Activated CD8-positive, alpha-beta memory T cell treated with anti-CD3 and anti-CD28 coated beads for 36 hours (primary cell): ENCODE data around the gene ANAPC15. TPM values are rescaled to one million over a fixed set of nuclear protein-coding genes. Genes with fewer than 3 reads are reported as not detected.

Experiments used
- CTCF ChIA-PET: fragments of 350-600 bp; sonication (Branson Sonifier 250); formaldehyde crosslinking; loops from one replicate; lab custom pipeline; 2021; ENCODE audit warnings: antibody characterized with exemption; lab: Charles Lee
- POLR2A ChIA-PET: fragments of 350-600 bp; sonication (Branson Sonifier 250); formaldehyde crosslinking; loops from one replicate; lab custom pipeline; 2021; ENCODE audit warnings: antibody characterized with exemption; lab: Charles Lee
- total RNA-seq, 2 experiments: library from RNA; stranded (reverse); gene quantifications; one replicate each; pipeline ENCODE4 v1.2.3, GENCODE V29; 2021

ANAPC15 gene
- total RNA-seq, 2 experiments from 2014 or later = 53.5 to 59.4 TPM

DNA sequence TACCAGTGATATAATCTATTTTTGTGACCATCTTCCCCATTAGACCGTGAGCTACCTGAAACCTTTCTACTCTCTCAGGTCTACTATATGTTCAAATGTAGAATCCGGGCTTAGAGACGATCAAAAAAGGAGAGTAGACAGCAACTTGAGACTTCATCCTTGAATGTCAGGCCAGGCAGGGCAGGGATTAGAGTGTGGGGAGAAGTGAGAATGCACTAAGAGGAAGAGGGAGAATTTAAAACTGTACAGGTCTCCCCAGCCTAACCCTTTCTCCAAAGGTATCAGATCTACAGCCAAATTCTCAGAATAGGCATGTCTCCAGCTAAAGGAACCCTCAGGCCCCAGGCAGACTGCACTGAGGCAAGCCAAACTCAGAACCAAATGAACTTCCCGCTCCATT is 10.3 kb downstream of the ANAPC15 start:
- CTCF ChIA-PET = interaction anchor here (2.7 kb wide), 1 partner anchor 11 kb away, joined by 10 read pairs; no protein-coding TSS in a partner anchor
- POLR2A ChIA-PET = interaction anchor here (1.7 kb wide), 1 partner anchor 10 kb away, joined by 5 read pairs; the partner anchor contains the start of gene ANAPC15

DNA sequence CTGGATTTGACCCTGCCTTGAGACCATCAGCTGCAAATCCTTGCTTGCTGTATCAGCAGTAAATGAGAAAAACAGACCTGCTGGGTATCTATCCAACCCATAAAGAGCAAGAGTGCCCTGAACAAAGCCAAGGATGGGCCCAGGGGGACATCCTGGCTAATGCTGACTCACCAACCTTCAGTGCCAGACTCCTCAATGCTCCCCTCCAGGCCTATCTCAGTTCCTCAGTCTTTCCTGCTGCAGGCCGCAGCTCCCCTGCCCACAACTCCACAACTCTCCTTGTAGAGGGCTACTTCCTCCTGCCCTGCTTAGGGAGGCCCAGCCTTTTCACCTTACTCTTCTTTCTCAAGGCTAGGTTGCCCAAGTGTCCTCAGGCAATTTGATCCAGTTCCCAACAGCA is 12.0 kb downstream of the ANAPC15 start:
- POLR2A ChIA-PET = interaction anchor here (0.6 to 1.7 kb wide), 2 partner anchors 12 to 100 kb away, joined by 4 to 5 read pairs; partner anchors contain the start of gene ANAPC15
- CTCF ChIA-PET = interaction anchor here (1.7 to 2.7 kb wide), 2 partner anchors 10 to 75 kb away, joined by 5 to 10 read pairs; no protein-coding TSS in a partner anchor

DNA sequence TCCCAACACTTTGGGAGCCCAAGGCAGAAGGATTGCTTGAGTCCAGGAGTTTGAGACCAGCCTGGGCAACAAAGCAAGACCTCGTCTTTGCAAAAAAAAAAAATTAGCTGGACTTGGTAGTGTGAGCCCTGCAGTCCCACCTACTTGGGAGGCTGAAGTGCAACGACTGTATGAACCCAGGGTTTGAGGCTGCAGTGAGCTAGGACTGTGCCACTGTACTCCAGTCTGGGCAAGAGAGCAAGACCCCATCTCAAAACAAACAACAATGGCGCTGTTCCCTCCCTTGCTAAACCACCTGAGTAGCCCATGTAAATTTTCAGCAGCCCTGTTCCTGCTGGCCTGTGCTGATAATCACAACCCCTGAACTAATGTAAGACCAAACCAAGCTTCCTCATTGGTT is 12.5 kb downstream of the ANAPC15 start:
- ChIA-PET CTCF (interaction anchor here (1.7 kb wide), 1 partner anchor 75 kb away, joined by 5 read pairs; no protein-coding TSS in a partner anchor), POLR2A (interaction anchor here (0.6 kb wide), 1 partner anchor 100 kb away, joined by 4 read pairs; no protein-coding TSS in a partner anchor)

DNA sequence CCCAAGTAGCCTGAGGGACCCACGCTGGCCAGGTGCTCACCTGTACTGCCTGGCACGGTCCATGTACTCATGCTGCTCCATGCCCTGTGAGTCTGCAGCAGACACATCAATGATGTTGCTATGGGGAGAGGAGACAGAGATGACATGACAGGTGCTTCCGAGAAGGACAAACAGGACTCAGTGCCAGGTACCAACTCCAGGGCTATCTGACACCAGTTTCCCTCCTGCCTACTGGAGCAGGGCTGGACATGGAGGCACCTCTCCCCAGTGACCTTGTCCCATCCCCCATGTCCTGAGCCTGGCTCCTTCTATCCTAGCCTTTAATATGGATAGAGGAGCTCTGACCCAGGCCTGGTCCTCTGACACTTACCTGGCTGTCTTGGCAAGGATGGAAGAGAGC is 13.8 kb downstream of the ANAPC15 start:
- CTCF ChIA-PET = interaction anchor here (0.6 to 1.2 kb wide), 2 partner anchors 7 to 122 kb away, joined by 3 read pairs; no protein-coding TSS in a partner anchor
- POLR2A ChIA-PET = no interaction called here

DNA sequence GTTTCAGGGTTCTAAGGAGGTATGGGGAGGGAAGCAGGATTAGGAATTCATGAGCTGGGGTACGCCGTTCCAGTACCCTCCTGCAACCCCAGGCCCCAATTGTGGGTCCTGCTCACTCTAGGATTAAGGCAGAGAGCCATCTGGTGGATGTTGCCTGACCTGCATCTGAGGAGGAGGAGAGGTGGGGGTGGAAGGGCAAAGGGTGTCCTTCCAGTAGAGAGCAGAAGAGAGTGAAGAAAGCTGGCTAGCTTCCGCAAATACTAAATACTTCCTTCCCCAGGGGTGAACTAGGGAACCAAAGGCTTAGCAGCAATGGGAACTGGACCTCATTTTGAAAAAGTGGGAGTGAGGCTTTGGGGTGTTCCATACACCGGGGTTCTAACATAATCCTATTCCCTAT is 21.2 kb downstream of the ANAPC15 start:
- POLR2A ChIA-PET = no interaction called here
- CTCF ChIA-PET = interaction anchor here (0.8 to 4.0 kb wide), 13 partner anchors 8 to 114 kb away, joined by 3 to 55 read pairs (median 5); partner anchors contain the start of genes LAMTOR1 and LRRC51

DNA sequence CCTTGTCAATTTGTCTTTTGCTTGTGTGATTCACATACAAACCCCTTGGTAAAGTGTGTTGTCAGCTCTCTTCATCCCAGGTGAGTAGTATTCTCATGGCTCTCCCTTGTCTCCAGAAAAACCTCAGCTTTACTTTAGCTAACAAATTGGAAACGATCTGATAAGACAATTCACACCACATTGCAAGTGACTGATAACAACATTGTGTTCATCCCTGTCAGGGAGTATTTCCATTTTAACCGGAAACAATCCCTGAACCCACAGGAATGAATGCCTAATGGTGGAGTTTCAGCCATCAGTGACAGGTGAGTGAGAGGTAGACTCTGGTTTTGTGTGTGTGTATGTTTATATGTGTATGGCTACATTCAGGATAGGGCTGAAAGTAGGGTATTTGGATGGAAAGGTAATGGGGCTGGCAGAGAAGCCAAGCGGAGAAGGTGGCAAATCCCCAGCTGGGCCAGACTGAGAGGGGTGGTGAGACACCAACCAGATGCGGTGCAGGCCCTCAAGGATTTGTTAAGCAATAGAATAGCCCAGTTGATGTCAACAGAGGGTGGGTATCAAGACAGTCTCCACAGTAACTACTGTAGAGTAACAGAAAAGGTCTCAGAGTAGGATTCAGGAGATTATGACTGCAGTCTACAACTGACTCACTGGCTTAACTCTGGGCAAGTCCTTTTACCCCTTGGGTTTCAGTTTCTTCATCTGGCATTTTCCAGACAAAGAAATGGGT is 24.3 kb downstream of the ANAPC15 start:
- CTCF ChIA-PET = no interaction called here

DNA sequence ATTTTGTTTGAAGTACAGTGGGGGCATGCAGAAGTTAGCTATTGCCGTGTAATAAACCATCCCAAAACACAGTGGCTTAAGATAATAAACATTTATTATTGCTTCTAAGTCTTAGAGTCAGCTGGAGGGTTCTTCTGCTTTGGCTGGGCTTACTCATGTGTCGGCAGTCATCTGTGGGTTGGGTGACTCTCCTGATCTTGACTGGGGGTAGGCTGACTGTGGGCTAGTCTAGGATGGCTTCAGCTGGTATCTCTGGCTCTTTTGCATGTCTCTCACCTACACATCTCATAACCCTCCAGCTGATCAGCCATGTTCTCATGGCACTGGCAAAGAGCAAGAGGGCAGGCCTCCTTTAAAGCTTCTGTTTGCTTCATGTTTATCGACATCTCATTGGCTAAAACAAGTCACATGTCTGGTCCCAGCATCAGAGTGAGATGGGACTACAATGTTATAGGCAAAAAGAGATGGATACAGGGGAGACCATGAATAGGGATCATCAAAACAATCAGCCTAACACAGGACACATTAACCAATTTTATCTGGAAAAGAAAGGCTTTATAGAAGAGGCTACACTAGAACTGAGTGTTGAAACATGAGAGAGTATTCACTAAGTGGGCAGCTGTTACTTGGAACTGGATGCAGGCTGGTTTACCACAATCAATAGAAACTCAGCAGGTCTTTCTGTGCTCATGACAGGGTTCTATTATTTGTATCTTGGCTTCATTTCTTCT is 26.7 kb downstream of the ANAPC15 start:
- CTCF ChIA-PET = interaction anchor here (0.7 to 3.6 kb wide), 3 partner anchors 8 to 138 kb away, joined by 3 to 13 read pairs (median 4); partner anchors contain the start of gene INPPL1
- POLR2A ChIA-PET = interaction anchor here (0.5 to 1.0 kb wide), 4 partner anchors 12 to 47 kb away, joined by 3 to 5 read pairs (median 4); no protein-coding TSS in a partner anchor

More for the DNA sequence above, 24.3 kb downstream of the ANAPC15 start:
- POLR2A ChIA-PET = no interaction called here

DNA sequence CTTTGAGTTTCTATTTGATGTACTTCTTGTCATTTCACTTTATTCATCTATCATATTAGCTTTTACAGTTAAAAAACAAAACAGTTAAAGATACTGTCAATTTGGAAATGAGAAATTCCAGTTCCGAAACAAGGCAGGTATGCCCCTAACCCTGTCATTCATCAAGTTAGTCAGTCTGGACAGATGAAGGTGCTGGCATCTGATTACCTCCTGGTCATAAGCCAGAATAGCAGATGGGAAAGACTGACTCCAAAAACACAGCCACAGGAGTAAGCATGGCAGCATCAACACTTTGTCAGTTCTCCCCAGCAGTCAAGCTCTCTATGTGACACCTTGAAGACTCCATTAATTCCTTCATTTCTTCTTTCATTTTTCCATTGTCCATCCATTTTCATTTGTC is 27.5 kb downstream of the ANAPC15 start:
- POLR2A ChIA-PET = interaction anchor here (0.6 to 0.8 kb wide), 4 partner anchors 12 to 159 kb away, joined by 4 to 6 read pairs (median 5); no protein-coding TSS in a partner anchor
- CTCF ChIA-PET = interaction anchor here (0.7 to 3.6 kb wide), 4 partner anchors 8 to 139 kb away, joined by 3 to 13 read pairs (median 4); partner anchors contain the start of gene INPPL1

DNA sequence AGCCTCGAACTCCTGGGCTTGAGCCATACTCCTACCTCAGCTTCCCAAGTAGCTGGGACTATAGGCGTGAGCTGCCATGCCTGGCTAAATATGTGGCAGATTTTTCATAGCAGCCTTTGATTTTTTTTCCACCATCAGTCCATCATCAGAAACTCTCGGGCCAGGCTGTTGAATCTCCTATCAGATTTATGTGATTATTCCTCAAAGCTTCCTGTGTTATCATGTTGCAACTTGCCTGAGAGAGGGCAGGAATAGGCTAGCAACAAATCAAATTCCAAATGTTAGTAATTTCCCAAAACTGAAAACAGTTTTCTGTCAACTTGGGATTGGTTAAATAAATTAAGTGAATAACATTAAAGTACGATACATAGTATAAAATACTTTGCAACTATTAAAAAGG is 28.4 kb downstream of the ANAPC15 start:
- CTCF ChIA-PET = interaction anchor here (1.0 to 3.6 kb wide), 3 partner anchors 12 to 59 kb away, joined by 3 to 13 read pairs (median 3); no protein-coding TSS in a partner anchor
- POLR2A ChIA-PET = no interaction called here

DNA sequence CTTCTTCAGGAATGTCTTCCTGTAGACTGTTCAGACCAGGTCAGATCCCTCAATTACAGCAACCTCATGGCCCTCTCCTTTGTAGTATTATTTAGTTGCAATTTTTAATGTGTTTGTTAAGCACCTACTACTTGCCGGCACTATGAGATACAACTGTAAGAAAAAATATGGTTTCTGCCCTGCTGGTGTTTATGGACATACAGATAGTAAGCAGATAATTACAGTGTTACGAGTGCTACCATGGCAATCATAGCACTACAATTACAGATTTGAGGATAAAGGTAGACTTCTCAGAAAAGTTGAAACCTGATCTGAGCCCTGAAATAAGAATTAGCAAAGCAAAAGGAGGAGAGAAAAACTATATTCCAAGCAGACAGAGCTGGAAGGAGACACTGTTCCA is 29.1 kb downstream of the ANAPC15 start:
- POLR2A ChIA-PET = no interaction called here
- CTCF ChIA-PET = interaction anchor here (1.1 to 3.6 kb wide), 2 partner anchors 13 to 58 kb away, joined by 3 to 13 read pairs; no protein-coding TSS in a partner anchor

DNA sequence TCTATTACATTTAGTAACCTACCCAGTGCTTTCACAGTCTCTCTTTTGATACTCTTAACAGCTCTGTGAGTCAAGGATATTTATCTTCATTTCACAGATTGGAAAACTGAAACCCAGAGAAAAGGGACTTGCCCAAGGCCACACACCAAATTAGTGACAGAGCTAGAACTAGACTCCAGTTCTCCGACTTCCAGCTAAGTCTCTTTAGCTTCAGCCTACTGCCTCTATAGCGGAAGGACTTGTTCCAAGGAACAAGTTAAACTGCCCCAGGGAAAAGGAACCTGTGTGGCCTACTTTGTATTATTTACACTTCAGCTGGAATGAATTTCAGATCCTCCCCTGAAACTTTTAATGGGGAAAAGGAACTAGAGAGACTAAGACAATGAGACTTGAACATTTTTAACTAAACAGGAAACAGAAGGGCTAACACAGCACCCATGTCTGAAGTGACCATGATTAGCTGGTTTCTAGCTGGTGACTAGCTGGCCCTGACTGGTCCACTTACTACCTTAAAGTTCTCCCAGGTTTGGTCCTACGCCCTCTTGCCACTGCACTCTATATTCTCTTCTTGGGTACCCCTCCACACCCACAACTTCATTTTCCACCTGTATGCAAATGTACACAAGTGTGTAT is 30.6 kb downstream of the ANAPC15 start:
- ChIA-PET POLR2A (no interaction called here), CTCF (interaction anchor here (1.1 to 2.5 kb wide), 4 partner anchors 9 to 57 kb away, joined by 5 to 11 read pairs (median 7); no protein-coding TSS in a partner anchor)

DNA sequence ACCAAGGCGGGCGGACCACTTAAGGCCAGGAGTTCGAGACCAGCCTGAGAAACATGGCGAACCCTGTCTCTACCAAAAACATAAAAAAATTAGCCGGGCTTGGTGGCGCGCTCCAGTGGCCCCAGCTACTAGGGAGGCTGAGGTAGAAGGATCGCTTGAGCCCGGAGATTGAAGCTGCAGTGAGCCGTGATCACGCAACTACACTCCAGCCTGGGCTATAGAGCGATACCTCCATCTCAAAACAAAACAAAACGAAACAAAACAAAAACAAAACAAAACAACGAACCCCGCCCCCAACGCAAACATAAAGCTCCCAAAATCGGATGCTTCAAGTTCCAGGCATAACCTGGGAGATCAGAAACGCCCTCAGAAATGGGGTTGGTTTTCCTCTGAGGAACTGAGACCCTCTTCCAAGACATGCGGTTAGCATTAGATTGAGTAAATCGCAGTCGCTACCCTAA is 31.3 kb downstream of the ANAPC15 start:
- ChIA-PET CTCF (interaction anchor here (2.4 to 2.5 kb wide), 2 partner anchors 10 to 56 kb away, joined by 9 to 11 read pairs; no protein-coding TSS in a partner anchor), POLR2A (no interaction called here)

DNA sequence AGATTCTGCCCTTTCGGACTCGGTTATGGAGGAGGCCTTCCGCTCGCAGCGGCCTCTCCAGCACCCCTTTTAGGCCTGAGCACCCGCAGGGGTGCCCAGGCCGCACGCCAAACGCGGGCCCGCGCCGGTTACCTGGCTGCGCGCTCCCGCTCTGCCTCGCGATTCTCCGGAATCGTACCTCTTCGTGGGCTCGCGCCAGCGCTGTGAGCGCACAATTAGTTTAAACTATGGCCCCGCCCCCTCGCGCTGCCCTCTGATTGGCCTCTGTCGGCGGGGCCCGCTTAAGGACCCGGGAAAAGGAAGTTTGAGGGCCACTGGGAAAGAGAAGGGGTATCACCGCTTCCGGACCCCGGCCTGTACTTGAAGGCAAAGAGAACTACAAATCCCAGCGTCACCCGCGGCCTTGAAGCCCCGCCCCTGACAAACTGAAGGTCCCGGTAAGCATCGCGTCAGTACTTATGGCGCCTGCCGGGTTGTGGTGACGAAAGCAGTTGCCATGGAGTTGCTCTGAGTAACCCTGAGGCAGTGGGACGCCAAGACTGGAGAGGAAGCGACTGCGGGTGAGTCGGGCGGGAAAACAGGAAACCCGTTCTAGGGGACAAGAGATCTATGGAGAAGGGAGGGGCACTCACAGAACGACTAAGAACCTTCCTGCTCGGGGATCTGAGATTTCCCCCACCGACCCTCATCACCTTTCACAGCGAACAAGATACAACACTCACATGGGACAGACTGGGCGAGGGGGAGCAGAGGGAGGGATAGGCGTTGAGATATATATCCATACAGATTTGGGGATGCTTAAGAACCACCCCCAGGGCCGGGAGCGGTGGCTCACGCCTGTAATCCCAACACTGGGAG is 31.9 kb downstream of the ANAPC15 start, which contains the start of the genes LRRC51 and NUMA1:
TSS of gene LRRC51 (plus strand) at position 525 of the 858 bp plus-strand sequence. CDS start 8,234 bp downstream, outside the sequence.
TSS of gene NUMA1 (minus strand) at position 217 of the 858 bp plus-strand sequence. CDS start 44,599 bp downstream, outside the sequence.
- POLR2A ChIA-PET = interaction anchor here (0.9 to 1.1 kb wide), 2 partner anchors 41 to 52 kb away, joined by 3 to 8 read pairs; no protein-coding TSS in a partner anchor
- CTCF ChIA-PET = interaction anchor here (0.9 to 2.5 kb wide), 3 partner anchors 11 to 55 kb away, joined by 4 to 11 read pairs (median 9); no protein-coding TSS in a partner anchor

DNA sequence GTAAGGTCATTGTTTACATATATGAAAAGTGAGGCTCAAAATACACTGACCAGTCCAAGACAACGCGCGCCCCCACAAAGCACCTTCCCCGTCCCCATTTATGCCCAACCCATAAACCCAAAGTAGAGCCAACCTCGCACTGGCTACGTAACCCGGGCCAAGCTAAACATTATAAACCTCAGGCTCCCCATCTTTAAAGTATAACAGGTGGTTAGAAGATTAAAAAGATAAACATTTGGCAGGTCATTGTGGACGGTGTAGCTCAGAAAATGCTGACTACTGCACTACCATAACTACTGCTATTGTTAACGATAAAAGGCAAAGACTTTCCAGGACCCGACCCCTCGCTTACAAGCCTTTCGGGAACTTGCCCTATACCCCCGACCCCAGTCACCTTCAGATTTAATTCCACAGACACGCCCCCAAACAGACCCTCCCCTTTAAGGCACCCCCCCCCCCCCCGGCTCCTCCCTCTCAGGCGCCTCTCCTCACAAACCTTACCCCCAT is 32.6 kb downstream of the ANAPC15 start:
- POLR2A ChIA-PET = interaction anchor here (0.8 to 1.1 kb wide), 3 partner anchors 26 to 52 kb away, joined by 3 to 8 read pairs (median 3); no protein-coding TSS in a partner anchor

DNA sequence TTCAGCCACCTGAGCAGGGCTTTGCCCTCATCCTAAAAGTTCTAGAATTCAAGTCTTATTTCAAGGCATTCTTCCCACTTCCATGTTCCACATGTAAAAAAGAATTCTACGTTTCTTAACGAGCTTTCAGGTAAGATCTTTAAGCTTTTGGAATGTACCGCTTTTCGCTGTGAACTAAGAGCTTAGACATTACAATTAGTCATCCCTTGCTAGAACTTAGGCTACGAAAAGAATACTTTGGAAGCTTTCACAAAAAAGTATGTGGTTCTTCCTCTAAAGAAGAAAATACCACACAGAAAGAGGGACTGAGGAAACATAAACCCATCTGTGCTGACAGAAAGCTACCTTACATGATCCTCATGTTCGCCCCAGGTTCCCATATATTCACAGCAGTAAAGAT is 34.0 kb downstream of the ANAPC15 start:
- ChIA-PET CTCF (no interaction called here), POLR2A (no interaction called here)

More for the DNA sequence above, 32.6 kb downstream of the ANAPC15 start:
- CTCF ChIA-PET = interaction anchor here (0.9 kb wide), 1 partner anchor 54 kb away, joined by 4 read pairs; no protein-coding TSS in a partner anchor

DNA sequence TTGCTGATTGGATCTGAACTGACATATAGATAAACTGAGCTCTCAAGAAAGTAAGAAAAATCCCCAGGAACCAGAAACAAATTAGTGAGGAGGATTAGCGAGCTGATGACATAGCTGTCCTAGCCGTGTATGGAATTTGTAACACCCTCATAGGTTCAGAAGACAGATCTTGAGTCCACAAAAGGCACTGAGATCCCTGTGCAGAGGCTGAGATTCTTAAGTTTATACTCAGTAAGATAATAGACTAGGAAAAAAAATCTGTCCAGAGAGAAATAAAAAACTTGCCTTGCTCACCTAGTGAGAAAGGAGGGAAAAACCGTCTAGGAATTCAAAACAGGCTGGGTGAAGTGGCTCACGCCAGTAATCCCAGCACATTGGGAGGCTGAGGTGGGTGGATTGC is 36.7 kb downstream of the ANAPC15 start:
- POLR2A ChIA-PET = interaction anchor here (0.6 kb wide), 1 partner anchor 12 kb away, joined by 4 read pairs; no protein-coding TSS in a partner anchor

DNA sequence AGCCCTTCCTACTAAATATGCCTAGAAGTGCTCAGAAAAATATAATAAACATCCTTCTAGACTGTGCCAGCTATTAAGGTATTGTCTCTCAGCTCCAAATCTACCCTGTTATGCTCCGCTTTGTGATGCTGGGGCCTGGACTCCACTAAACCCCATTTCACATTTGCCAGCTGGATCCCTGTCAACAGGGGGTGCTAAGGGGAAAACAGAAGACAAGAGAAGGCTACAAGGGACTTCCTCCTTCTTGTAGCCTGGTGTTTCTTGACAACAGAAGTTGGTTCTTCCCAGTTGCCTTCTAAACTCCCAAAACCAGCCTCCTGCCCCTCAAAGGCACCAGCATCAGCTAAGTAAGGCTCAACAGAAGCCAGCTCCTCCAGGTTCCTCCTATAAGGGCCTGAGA is 37.4 kb downstream of the ANAPC15 start:
- ChIA-PET CTCF (no interaction called here), POLR2A (no interaction called here)

More for the DNA sequence above, 36.7 kb downstream of the ANAPC15 start:
- CTCF ChIA-PET = no interaction called here
